RWPE2 (cell line): Measurements from ENCODE around the gene CD5L.

Experiments
- ATAC-seq: fragments of 200-7000 bp; cut with Tn5 transposase; 3 replicates; pipeline ENCODE4 v1.9.1; 2021; ENCODE audit warnings: low read depth
- DNase-seq: peaks from one replicate; pipeline ENCODE4 v3.0.0-alpha.2; 2020; ENCODE audit warnings: low spot score
- H3K27ac ChIP-seq: fragments of 450-650 bp; 2 replicates; pipeline ENCODE4 v1.5.1; 2017; ENCODE audit warnings: mild to moderate bottlenecking; ENCODE audit not compliant: poor library complexity, severe bottlenecking
- H3K27me3 ChIP-seq: fragments of 250-450 bp; sonication (Bioruptor Pico); 2 replicates; pipeline ENCODE4 v1.5.1; 2021; ENCODE audit warnings: mild to moderate bottlenecking, moderate library complexity; ENCODE audit not compliant: insufficient read depth, poor library complexity, severe bottlenecking
- H3K36me3 ChIP-seq: fragments of 250-450 bp; sonication (Bioruptor Pico); 2 replicates; pipeline ENCODE4 v1.5.1; 2020; ENCODE audit warnings: low read depth, mild to moderate bottlenecking, moderate library complexity
- H3K4me1 ChIP-seq: fragments of 250-450 bp; sonication (Bioruptor Pico); 2 replicates; pipeline ENCODE4 v1.5.1; 2021; ENCODE audit warnings: mild to moderate bottlenecking, moderate library complexity; ENCODE audit not compliant: insufficient read depth, poor library complexity, severe bottlenecking
- H3K4me3 ChIP-seq: fragments of 250-450 bp; sonication (Bioruptor Pico); 2 replicates; pipeline ENCODE4 v1.5.1; 2021; ENCODE audit warnings: mild to moderate bottlenecking, moderate library complexity; ENCODE audit not compliant: severe bottlenecking
- H3K9me3 ChIP-seq: fragments of 250-450 bp; sonication (Bioruptor Pico); 2 replicates; pipeline ENCODE4 v1.5.1; 2021; ENCODE audit warnings: mild to moderate bottlenecking, moderate library complexity; ENCODE audit not compliant: severe bottlenecking
- TF ChIP-seq, protein P1 (sequence below): fragments of 450-650 bp; IDR thresholded peaks from one replicate; pipeline ENCODE4 v1.5.1; 2017; ENCODE audit warnings: mild to moderate bottlenecking, moderate library complexity; ENCODE audit not compliant: poor library complexity, severe bottlenecking

Gene CD5L

DNA sequence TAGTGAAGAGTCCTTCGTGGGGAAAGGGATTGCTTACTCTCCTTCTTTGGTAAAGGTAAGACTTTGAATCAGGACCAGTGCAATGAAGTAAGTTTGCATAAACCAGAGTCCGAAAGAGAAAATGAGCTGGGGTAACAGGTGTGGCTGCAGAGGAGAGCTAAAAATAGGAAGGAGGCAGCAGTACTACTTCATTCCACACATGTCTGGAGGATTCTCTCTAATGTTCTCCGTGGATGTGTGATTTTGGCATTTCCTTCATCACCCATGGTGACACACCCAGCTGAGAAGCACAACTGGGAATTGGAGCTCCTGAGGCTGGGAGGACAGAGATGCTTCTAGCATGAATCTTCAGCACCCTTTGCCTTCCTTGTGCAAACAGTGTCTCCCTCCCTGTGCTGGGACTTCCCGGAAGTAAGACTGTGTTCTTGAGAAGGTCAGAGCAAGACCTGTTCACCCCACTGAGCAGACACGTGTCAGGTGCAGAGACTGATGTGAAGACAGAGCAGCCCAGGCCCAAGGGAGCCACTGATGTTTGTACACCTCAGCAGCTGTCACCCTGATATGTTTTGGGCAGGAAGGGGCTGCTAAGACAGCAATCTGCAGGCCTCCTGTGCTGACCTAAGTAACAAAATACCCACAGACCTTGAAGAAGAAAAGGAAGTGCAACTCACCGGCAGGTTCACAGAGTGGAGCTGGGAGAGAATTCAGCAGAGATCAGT is 35.0 kb downstream of the CD5L start:
- no peaks in the 10 kb centered on the region for H3K9me3 ChIP-seq
- DNase-seq: no peak
- H3K4me3 ChIP-seq: no peak overlapping the region
- H3K27ac ChIP-seq: no peak overlapping the region
- TF ChIP-seq, protein P1, sequence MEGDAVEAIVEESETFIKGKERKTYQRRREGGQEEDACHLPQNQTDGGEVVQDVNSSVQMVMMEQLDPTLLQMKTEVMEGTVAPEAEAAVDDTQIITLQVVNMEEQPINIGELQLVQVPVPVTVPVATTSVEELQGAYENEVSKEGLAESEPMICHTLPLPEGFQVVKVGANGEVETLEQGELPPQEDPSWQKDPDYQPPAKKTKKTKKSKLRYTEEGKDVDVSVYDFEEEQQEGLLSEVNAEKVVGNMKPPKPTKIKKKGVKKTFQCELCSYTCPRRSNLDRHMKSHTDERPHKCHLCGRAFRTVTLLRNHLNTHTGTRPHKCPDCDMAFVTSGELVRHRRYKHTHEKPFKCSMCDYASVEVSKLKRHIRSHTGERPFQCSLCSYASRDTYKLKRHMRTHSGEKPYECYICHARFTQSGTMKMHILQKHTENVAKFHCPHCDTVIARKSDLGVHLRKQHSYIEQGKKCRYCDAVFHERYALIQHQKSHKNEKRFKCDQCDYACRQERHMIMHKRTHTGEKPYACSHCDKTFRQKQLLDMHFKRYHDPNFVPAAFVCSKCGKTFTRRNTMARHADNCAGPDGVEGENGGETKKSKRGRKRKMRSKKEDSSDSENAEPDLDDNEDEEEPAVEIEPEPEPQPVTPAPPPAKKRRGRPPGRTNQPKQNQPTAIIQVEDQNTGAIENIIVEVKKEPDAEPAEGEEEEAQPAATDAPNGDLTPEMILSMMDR: no peak
- H3K4me1 ChIP-seq: no peaks in the 10 kb centered on the region
- H3K36me3 ChIP-seq: no peaks in the 10 kb centered on the region
- peaks cover 3% of the 10 kb centered on the region for H3K27me3 ChIP-seq
- no peak for ATAC-seq

GRCh38 chr1:157803851-157804250 is 37.8 kb downstream of the CD5L start:
- peaks cover 1% of the 10 kb centered on the region for H3K27me3 ChIP-seq
- no peak overlapping the region for H3K4me3 ChIP-seq
- H3K9me3 ChIP-seq: no peaks in the 10 kb centered on the region
- DNase-seq: no peak
- TF ChIP-seq, protein P1: no peak
- H3K4me1 ChIP-seq: no peaks in the 10 kb centered on the region
- no peak for ATAC-seq
- H3K36me3 ChIP-seq: no peaks in the 10 kb centered on the region
- no peak overlapping the region for H3K27ac ChIP-seq

DNA sequence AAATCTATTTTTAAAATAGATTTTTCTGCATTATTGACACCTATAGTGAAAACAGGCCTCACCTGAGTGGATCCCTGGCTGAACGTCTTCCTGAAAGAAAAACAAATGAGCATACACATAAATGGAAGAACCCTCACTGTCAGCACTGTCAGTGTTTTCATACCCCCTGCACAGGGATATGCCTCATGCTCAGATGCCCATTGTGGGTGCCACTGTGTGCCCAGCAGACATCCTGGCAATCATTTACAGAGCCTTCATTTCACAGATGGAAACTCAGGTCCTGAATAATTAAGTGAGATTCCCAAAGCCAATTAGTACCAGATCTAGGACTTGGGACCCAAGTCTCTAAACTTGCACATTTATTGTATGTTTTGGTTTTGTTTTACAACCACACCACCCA is 41.6 kb downstream of the CD5L start:
- Histone ChIP-seq H3K4me1 (no peaks in the 10 kb centered on the region), H3K36me3 (no peaks in the 10 kb centered on the region), H3K9me3 (no peaks in the 10 kb centered on the region), H3K4me3 (no peak overlapping the region), H3K27me3 (no peaks in the 10 kb centered on the region), H3K27ac (no peak overlapping the region)
- TF ChIP-seq, protein P1: no peak
- DNase-seq (no peak), ATAC-seq (no peak)

DNA sequence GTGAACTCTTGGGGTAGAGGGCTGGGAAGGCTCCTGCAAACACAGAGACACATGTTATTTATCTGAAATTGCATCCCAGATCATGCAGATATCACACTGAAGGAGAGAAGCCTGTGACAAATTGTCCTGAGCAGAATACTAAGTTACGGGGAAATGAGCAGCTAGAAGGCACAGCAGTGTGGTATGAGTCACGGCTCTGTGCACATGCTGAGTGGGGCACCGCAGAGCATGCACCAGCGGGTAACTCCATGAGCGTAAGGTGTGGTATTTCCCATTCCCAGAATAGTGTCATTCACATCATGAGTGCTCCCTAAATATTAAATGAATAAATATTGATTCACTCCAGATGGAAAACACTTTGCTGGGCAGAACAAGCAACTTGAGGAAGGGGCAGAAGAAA is 43.4 kb downstream of the CD5L start:
- H3K36me3 ChIP-seq: no peaks in the 10 kb centered on the region
- ATAC-seq (peak; percentile 74; the same call in 1 of the 3 replicates), DNase-seq (no peak)
- H3K4me1 ChIP-seq: no peaks in the 10 kb centered on the region
- no peak overlapping the region for H3K4me3 ChIP-seq
- TF ChIP-seq, protein P1: no peak
- H3K9me3 ChIP-seq: no peaks in the 10 kb centered on the region
- H3K27ac ChIP-seq: no peak overlapping the region
- H3K27me3 ChIP-seq: no peaks in the 10 kb centered on the region

DNA sequence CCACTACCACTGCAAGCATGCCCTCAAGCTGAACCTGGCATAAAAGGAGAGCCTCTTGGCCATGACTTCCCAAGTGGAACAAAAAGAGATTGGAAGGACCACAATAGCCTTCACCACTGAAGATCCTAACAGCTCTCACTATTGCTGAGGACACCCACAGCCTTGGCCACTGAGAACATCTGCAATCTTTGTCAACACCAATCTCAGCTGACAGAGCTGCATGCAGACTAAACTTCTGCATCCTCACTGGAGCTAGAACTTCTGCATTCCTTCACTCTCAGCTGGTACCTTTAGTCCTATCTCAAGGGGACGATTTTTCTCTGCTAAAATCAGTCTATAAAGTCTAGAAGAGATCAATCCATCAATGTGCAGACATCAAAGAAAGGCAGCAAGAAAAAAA is 56.4 kb downstream of the CD5L start:
- H3K27ac ChIP-seq: no peak overlapping the region
- TF ChIP-seq, protein P1: no peak
- no peaks in the 10 kb centered on the region for H3K36me3 ChIP-seq
- H3K27me3 ChIP-seq: no peaks in the 10 kb centered on the region
- no peaks in the 10 kb centered on the region for H3K4me1 ChIP-seq
- ATAC-seq: no peak
- H3K9me3 ChIP-seq: no peaks in the 10 kb centered on the region
- H3K4me3 ChIP-seq: no peak overlapping the region
- DNase-seq: no peak
